HPDE6-E6E7 (cell line): ENCODE results near the gene OR2T35.

Experiments used
- DNase-seq: peaks from one replicate; pipeline ENCODE4 v3.0.0; 2011; ENCODE audit warnings: missing footprints; ENCODE audit errors: extremely low spot score

OR2T35 gene

GRCh38 chr1:248627971-248628844 is 16.9 kb downstream of the OR2T35 start:
- DNase-seq = no peak

DNA sequence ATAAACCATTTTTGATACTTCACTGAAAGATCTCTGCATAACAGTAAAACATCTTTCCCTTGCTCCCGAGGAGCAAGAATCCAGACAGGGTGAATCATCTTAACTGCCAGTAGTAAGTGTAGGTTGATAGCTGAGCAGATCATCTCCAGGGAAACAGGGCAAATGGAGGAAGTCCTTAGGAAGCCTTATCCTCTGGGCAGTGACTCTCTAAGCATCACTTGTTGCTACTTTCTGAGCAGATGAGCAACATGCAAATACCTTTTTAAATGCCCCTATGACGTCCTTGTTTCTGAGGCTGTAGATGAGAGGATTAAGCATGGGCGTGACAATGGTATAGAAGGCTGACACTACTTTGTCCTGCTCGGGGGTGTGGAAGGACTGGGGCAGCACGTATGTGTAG is 19.1 kb downstream of the OR2T35 start:
- DNase-seq = no peak

- DNase-seq = no peak
Observed at GRCh38 chr1:248625166-248625565, 19.9 kb downstream of the OR2T35 start.

- DNase-seq = peak; percentile 22
Observed at GRCh38 chr1:248622570-248623001, 22.5 kb downstream of the OR2T35 start.

- DNase-seq = no peak
Observed at GRCh38 chr1:248621770-248622169, 23.3 kb downstream of the OR2T35 start.

- no peak for DNase-seq
Observed at GRCh38 chr1:248618878-248619277, 26.2 kb downstream of the OR2T35 start.

DNA sequence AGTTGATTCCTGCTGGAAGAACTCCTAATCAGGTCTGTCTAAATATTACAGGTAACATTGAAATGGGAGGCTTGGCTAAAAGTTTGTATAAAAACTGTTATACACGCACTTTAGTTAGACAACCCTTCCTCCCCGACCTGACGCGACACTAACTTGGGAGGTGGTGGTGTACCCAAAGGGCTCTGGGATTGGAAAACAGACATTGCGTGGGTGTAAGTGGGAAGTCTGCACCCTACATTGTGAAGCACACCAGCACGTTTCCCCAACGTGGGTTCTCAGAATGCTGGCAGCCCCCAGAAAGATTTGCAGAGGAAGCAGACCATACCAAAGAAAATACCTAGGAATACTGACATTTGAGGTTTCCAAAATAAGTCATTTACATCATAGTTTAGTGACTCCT is 27.0 kb downstream of the OR2T35 start:
- no peak for DNase-seq

GRCh38 chr1:248613742-248614141 is 31.3 kb downstream of the OR2T35 start:
- DNase-seq = no peak

GRCh38 chr1:248611883-248612414 is 33.1 kb downstream of the OR2T35 start:
- no peak for DNase-seq

DNA sequence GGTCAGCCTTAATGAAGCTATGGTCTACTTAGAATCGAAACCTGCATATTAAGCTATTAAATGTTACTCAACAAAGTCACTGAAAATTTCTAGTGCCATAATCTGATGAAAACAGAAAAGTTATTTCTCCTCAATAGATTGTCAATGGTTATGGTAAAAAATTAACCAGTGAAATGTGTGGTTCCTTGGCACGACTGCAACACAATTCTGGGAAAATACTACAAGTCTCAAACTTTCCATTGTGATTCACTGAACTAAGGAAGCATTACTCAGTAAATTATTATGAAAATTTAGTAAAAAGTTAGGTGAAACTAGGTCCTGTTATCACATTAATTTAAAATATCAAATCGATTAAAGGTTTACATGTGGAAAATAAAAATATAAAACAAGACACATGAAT is 34.8 kb downstream of the OR2T35 start:
- DNase-seq = no peak

DNA sequence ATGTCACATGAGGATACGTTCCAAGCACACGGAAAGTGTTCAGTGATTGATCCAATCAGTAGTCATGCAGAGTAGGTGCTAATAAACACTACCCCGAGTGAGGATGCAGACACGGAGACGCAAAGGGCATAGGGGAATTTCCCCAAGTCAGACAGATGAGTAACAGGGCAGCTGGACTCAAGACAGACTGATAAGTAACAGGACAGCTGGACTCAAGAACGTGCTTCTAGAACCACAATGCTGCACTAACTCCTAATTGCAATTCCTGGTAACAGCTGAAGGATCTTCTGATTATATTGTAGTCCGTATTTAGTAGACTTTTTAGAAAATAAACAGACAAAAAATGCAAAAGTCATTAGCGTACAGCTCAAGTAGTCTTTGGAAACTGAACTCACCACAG is 45.7 kb downstream of the OR2T35 start:
- no peak for DNase-seq

GRCh38 chr1:248597589-248597988 is 47.5 kb downstream of the OR2T35 start, which contains the start of gene OR2T10:
TSS of gene OR2T10 (minus strand) at chr1:248597700. CDS start at chr1:248593768, 3,932 bp downstream.
- no peak for DNase-seq

- DNase-seq = no peak
Observed at GRCh38 chr1:248596615-248597014, 48.5 kb downstream of the OR2T35 start.

DNA sequence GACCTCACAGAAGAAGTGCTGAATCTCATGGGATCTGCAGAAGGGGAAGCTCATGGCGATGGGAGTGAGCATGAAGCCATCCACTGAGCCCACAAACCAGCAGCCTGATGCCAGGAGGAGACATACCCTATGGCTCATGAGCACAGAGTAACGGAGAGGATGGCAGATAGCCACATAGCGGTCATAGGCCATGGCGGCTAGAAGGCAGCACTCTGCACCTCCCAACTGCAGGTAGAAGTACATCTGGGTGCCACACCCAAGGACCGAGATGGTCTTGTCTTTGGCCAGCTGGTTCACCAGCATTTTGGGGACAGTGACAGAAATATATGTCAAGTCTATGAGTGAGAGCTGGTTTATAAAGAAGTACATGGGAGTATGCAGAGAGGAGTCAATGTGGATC is 51.9 kb downstream of the OR2T35 start:
- DNase-seq = no peak

DNA sequence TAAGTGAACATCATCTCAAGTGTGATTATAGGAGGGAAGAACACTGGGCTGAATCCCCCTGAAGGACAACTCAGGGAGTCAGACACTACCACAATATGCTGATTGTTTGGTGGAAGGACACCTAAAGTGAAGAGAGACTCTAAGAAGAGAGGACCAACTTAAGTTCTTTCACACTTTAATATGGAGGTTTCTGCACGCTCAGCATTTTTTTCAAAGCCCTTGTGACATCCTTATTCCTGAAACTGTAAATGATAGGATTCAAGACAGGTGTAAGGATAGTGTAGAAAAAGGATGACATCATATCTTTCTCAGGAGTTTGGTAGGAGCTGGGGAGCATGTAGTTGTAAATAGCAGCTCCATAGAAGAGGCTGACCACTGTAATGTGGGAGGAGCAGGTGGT is 52.4 kb downstream of the OR2T35 start:
- no peak for DNase-seq

GRCh38 chr1:248590055-248590454 is 55.0 kb downstream of the OR2T35 start:
- no peak for DNase-seq

DNA sequence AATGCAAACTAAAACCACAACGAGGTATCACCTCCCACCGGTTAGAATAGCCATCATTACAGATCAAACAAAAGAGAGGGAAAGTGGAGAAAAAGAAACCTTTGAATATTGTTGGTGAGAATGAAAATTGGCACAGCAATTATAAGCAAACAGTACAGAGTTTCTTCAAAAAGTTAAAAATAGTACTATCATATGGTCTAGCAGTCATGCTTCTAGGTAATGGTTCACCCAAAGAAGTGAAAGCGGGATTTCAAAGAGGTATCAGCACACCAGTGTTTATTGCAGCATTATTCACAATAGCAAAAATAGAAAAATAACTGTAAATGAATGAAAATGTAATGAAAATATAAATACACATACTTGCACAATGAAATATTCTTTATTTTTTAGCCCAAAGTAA is 55.7 kb downstream of the OR2T35 start:
- no peak for DNase-seq
